ENCODE data around the gene ARMH3.
"Not testable (repeated sequence)": the region's sequence is repeated elsewhere in the genome, so short reads cannot be mapped to it uniquely, and the experiment has no call there.

ARMH3 gene

DNA sequence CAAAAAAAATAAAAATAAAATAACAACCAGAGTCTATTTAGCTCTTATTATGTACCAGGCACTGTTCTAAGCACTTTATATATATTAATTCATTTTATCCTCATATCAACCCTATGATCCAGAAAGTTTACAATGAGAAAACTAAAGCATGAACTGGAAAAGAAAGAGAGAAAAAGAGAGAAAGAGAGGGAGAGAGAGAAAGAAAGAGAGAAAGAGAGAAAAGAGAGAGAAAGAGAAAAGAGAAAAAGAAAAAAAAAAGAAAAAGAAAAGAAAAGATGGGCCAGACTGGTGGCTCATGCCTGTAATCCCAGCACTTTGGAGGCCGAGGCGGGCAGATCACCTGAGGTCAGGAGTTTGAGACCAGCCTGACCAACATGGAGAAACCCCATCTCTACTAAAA lies 9.9 kb downstream of the ARMH3 start:
- DNase-seq (ENCODE audit: low read depth), result no peak

DNA sequence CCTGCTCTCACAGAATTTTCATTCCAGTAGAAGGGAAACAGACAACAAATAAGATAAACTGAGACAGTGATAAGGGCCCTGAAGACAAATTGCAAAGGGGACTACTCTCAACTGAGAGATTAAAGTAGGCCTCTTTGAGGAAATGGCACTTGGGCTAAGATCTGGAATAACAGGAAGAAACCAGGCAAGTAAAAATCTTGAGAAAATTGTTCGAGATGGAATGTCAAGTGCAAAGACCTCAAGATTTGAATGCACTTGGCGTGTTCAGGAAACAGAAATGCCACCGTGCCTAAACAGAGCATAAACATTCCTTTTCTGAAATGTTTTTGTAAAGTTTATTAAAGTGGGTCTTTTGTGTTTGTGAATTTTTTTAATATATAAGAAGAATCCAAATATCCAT lies 10.7 kb downstream of the ARMH3 start:
- DNase-seq (ENCODE audit: low read depth), result no peak

DNA sequence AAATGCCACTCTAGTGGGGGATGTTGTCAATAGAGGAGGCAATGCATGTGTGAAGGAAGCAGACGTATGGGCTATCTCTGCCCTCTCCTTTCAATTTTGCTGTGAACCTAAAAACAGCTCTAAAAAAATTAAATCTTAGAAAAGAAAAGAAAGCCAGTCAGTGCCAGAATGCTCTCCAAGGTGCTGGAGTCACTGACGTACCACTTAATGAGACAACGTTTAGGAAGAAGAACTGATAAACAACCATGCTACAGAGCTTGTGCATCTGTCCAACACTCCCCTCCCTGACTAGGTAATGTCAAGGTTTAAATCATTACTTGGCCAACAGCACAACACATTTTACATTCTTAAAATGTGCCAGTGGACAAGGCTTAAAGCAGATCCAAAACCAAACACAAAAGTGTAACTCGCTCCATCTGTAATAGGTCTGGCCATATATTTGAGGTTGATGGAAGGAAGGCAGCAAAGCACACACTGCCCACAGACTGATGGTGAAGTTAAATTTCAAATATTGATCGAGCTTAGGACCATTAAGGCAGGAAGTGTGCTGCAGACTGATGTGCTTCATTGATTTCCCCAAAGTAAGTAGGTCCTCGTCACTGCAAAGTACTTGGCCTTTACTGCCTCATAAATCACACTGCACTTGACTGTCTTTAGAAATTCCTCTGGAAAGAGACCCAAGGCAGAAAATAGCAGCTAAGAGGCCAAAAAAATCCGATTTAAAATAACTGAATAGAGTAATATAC lies 15.5 kb downstream of the ARMH3 start:
- no peak for DNase-seq (ENCODE audit: low read depth)

DNA sequence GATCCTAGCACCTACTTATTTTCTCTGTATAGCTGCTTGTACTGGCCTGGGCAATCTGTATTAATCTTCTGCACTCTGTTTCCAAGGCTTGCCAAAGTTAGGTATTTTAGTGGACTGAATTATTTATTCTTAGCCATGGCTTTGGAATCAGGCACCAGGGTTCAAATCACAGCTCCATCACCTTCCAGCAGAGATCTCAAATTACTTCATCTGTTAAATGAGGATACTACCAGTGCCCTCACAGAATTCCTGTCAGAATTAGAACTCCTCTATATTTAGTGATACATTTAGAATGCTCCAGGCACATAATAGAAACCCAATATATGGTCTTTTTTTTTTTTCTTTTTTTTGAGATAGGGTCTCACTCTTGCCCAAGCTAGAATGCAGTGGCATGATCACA lies 17.6 kb downstream of the ARMH3 start:
- no peak for DNase-seq (ENCODE audit: low read depth)

DNA sequence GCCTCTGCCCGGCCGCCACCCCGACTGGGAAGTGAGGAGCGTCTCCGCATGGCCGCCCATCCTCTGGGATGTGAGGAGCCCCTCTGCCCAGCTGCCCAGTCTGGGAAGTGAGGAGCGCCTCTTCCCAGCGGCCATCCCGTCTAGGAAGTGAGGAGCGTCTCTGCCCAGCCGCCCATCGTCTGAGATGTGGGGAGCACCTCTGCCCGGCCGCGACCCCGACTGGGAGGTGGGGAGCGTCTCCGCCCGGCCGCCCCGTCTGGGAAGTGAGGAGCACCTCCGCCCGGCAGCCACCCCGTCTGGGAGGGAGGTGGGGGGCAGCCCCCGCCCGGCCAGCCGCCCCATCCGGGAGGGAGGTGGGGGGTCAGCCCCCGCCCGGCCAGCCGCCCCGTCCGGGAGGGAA lies 20.2 kb downstream of the ARMH3 start:
- DNase-seq (ENCODE audit: low read depth), result not testable (repeated sequence)

DNA sequence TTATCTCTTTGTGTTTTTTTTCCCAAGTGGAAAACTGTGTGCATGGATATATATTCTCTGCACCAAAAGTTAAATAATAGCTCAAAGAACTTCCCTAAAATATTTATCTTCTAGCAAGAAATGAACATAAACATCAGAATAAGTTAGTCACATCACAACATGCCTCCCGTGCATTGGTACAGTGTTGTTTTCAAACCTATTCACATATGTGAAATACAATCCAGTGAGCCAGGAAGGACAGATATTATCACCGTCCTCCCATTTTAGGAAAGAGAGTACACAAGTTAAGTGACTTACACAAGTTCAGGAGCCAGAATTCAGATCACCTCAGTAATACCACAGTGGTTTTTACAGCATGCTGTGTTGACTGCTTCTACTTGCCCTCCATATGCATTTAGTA lies 22.2 kb downstream of the ARMH3 start:
- DNase-seq (ENCODE audit: low read depth), result no peak

DNA sequence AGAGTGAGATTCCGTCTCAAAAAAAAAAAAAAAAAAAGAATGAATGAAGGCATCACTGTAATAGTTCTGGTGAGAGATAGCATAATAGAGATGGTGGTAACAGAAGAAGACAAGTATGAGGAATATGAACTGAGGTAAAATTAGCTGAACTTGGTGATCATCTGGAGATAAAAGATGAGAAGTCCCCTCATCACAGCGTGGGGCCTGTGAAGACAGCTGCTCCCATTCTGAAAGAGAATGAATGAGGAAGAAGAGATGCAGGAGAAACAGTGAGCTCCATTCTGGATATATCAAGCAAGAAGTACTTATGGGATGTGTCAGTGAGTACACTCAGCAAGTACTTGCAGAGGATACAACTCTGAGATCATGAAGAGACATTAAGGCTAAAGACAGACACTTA lies 28.7 kb downstream of the ARMH3 start:
- DNase-seq (ENCODE audit: low read depth), result no peak

DNA sequence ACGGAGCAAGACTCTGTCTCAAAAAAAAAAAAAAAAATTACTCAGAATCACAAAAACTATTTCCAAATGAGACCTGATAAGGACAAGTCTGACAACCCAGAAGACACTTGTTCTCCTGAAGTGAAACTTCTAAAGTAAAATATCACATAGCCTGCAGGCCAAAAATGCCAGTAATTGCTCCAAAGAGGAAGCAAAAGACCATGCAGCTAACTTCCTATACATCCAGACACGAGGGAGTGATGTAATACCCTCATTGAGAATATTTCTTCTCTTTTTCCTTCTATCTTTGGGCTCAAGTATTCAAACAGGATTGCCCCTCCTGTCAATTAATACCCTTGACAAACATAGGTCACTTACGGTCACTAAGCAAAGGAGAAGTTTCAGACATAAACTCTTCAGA lies 31.2 kb downstream of the ARMH3 start:
- no peak for DNase-seq (ENCODE audit: low read depth)

DNA sequence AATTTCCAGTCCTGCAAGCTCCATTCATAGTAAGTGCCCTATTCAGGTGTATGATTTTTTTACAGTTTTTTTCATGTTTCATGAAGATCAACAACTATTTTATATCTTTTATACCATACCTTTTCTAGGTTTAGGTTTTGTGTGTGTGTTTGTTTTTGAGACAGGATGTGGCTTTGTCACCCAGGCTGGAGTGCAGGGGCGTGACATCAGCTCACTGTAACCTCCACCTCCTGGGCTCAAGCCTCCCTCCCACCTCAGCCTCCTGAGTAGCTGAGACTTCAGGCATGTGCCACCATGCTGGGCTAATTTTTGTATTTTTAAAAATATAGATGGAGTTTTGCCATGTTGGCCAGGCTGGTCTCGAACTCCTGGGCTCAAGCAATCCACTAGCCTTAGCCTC lies 35.0 kb downstream of the ARMH3 start:
- no peak for DNase-seq (ENCODE audit: low read depth)

DNA sequence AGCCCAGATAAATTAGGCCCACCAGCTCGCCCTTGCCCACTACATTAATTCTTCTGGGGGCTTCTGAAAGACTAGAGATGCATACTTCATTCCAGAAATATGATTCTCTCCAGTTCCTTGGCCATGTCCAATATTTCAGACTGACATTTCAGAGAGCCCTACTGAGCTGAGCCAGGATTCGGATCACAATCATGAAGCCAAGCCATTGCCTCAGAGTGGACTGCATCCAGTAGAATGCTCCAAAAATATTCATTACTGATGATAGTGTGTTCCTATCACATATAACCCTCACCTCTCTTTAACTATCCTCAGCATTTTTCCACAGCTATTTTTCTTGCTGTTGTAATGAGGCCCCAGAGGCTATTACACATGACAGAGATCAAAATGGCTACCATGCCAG lies 38.7 kb downstream of the ARMH3 start:
- DNase-seq (ENCODE audit: low read depth), result no peak

DNA sequence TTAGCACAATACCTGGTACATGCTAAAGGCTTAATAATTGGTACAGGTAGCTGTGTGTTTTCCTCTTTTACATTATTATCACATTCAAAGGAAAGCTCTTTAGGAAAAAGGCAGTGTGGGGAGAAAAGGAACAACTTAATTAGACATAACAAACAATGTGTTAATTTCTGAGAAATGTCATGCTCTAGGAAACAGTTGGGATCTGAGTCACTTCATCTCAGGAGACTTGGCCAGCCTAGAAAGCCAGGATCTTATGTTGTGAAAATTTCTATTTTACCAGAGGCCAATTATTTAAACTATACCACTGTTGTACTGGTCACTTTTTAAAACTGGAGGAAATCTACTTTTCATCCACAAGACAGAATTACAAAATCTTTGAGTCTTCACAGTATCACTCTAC lies 39.6 kb downstream of the ARMH3 start:
- DNase-seq (ENCODE audit: low read depth), result no peak

DNA sequence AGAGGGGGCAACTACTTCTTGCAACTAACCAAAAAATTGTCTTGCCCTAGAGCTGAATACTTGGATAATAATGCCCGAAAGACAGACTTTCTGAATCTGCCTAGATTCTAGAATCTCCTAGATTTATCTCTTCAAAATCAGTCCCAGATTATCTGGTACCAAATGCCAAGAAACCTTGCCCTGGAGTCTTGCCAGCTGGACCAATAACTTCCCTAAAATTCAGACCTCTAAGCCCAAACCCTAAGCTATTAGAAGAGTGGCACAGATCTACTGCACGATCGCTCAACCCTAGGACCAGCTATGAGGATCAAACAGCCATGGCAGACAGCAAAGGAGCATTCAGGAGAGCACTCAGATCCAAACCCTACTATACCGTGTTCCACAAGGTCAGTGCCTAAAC lies 45.0 kb downstream of the ARMH3 start:
- DNase-seq (ENCODE audit: low read depth), result no peak

DNA sequence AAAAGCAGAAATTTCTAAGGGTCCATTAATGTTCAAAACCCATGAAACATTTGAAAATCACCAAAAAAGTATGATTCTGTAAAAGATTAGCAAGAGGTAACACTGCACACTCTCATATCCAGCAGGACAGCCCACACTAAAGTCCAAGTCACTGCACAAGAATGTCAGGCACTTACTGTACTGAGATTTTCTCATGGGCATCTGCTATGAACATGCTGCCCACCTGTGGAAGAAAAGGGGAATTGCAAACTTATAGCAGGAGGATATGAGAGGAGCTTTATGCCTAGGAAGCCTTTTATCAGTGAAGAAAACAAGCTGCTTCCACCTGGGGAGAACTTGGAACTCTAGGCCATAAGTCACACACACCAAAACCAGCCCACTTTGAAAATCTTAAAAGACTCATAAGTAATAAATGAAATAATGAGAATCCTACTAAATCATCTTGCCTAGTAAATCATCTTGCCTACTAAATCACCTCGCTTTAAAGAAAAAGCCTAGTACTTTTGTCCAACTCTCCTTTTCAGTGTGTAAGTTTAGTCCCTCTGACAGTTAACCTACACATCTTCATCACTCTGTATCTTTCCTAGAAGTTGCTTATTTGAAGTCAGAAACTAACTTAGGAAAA lies 46.1 kb downstream of the ARMH3 start:
- DNase-seq (ENCODE audit: low read depth), result peak; percentile 3

DNA sequence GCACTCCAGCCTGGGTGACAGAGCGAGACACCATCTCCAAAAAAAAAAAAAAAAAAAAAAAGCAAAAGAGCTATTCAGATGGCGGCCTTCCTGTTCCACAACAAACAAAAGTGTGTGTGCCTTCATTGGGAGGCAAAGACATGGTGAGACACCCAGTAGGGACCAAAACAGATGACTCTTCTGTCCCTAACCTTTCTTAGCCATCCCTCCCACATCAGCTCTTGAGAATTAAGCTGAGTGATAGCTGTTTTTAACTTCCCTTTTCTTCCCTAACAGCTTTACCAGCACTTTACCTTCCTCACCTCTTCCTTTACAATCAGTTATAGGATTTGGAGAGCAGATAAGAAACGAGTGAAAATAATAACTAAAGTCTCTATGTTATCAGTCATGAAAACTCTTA lies 48.2 kb downstream of the ARMH3 start:
- no peak for DNase-seq (ENCODE audit: low read depth)

DNA sequence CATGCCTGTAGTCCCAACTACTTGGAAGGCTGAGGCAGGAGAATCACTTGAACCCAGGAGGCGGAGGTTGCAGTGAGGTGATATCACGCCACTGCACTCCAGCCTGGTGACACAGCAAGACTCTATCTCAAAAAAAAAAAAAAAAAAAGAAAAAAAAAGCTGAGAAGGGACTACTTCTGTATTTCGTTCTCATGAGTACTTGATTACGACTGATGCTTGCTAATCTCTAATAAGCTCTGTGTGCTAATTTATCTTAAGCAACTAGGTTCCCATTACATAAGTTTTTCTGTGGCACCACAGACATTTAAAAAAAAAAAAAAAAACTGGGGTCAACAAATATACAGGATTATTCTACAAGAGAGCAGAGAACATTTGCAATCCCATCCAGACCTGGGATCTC lies 48.9 kb downstream of the ARMH3 start:
- not testable (repeated sequence) for DNase-seq (ENCODE audit: low read depth)

DNA sequence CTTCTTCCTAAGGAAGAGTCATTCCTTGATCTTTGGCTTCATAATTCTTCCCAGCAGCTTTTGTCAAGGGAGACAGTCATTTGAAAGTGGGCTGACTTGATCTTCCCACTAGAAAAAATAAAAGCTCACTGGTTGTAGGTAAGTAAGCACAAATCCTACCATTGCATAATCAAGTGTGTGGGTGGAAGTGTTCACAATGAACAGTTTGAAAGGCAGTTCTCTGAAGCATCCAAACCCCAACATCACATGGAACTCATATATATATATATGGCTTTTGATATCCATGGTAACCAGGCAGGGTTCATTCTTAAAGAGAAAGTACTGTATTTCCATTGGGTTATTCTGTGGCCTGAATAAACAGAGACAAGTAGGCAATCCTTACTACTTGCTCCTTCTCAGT lies 51.6 kb downstream of the ARMH3 start:
- no peak for DNase-seq (ENCODE audit: low read depth)

DNA sequence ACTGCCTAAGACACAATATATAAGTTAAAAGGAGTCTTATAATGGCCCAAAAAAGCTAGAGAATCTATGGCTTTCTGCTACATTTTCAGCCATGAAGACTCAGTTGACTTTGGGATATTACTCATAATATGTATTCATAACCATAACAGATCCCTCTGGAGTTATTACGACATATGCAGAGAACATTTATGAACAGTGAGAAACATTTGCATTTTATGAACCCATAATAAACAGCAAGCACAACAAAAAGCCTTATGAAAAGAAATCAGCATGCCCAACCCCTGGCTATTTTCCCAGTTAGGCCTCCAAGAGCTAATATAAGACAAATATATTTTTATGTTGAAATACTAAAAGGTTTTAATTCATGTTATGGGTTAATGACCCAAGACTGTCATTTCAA lies 52.4 kb downstream of the ARMH3 start:
- DNase-seq (ENCODE audit: low read depth), result no peak

DNA sequence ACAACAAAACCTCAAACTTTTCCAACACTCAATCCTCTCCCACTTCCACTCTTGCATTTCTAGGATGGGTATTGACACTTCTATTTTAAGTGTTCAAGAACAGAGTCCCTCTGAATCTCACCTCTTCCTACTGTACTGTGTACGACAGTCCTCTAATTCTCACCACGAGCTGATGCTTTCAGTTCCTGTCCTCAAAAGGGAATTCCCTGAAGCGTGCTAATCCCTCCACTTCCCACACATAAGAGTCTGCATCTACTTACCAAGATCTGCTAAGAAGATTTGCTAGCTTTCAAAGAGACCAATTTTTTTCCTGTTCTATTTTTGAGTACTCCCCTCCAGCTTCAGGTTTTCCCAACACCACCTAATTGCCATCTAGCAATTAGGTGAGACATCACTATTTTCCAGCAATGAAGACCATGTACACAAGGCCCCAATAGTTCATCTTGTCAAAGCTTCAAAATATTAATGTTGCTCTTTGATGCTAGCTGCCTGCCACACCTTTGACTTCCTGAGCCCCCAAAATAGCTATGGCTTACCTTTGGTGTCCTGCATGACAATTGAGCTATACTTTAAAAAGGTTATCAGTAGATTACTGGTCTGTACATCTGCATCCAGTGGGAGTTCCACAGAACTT lies 54.4 kb downstream of the ARMH3 start:
- no peak for DNase-seq (ENCODE audit: low read depth)

DNA sequence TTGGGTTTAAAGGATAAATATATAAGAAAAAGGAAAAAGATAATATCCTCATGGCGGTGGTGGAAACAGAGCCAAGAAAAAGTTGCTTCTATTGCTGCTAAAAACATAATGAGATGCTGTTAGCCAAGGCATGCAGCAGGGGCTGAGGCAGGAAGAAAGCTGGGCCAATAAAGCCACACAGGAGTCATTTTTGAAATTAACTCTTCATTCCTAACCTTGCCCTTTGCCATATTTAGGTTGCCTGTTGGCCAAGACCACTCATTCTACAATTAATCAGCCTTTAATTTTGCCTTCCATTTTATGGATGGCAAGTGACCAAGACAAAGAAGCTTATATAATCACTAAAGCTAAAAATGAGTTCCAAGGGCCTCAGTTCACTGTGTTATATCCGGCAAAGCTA lies 58.2 kb downstream of the ARMH3 start:
- no peak for DNase-seq (ENCODE audit: low read depth)

DNA sequence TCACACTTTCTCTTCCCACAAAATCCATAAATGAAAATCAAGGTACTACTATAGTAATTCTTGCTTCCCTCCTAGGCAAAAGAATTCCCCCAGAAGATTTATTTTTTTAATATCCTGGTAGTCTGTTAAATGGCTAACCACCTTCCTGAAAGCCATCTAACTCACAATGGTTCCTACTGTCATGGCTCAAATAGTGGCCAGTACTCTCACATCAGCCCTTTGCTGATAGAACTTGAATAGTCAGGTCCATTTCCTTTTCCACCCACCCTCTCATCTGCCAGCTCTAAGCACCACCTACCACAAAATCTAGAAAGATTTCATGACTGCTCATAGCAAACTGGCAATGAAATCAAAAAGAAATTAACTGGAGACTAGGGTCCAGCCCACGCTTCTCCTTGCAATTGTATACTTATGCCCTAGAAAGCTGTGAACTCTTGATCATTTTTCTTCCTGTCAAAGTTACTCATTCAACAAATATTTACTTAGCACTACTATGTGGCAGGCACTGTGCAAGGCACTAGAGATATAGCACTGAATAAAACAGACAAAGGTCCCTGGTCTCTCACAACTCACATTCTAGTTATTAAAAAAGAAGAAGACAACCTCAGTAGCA lies 60.4 kb downstream of the ARMH3 start:
- no peak for DNase-seq (ENCODE audit: low read depth)

DNA sequence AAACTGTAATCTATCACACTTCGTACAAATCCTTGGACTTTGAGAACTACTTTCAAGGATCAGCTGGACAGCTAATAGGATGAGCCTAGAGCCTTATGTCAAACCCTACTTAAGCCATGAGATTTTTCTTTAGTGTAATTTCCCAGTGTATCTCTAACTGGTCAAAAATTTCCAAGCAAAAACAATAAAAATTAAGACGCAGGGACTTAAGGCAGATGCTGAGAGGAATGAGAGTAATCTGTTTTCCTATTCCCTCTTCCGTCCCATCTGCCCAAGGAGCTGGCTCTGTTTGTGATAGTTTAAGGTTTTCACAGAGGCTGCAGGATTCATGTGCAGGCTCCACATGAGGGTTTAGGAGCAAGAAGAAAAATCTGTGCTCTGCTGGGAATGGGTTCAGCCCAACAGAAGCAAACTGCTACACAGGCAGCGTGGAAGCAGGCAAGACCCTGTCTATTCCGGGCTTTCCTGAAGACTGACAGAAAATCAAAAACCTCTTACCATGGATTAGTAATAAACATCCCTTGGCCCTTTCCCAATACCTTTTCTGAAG lies 62.2 kb downstream of the ARMH3 start:
- no peak for DNase-seq (ENCODE audit: low read depth)

DNA sequence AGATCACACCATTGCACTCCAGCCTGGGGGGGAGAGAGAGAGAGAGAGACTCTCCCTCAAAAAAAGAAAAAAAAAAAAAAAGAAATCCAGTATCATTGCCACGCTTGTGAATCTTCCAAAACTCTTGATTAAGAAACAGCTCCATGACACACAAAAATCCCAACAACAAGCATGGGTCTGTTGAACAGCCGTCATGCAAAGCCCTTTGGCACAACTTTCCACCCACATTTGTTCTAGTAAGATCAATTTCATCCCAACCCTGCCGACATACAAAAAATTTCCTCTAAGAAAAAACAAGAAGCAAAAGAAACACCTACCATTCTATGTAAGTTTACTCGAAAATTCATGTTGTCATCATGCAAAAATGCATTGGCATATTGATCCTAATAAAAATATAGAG lies 62.8 kb downstream of the ARMH3 start:
- no peak for DNase-seq (ENCODE audit: low read depth)

DNA sequence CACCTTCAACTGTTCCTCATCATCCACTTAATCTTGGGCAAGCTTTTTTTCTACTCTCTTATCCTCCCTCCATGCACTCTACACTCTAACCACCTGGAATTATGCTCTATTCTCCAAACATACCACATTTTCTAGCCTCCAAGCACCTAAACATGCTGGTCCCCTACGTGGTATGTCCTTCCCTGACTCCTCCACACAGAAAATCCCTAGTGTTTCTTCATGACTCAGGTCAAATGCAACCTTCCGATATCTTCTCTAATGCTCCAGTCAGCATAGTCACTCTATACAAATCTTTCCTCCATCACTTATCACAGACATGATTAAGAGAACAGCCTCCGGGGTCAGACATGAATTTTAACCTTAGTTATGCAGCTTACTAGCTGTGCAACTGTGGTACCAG lies 68.8 kb downstream of the ARMH3 start:
- no peak for DNase-seq (ENCODE audit: low read depth)
